ENCODE results near the gene THOC6.

DNA sequence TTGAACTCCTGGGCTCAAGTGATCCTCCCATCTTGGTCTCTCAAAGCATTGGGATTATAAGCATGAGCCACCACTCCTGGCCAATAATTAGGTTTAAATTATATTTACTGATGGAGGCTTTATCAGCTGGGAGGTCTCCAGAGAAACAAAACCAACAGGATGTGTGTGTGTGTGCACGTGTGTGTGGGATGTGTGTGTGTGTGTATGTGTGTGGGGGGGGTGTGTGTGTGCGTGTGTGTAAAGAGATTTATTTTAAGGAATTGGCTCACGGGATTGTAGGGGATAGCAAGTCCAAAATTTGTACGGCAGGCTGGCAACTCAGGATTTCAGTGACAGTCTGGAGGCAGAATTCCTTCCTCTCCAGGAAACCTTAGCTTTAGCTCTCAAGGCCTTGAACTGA is 27.2 kb downstream of the THOC6 start:
- TF ChIP-seq, protein P1, sequence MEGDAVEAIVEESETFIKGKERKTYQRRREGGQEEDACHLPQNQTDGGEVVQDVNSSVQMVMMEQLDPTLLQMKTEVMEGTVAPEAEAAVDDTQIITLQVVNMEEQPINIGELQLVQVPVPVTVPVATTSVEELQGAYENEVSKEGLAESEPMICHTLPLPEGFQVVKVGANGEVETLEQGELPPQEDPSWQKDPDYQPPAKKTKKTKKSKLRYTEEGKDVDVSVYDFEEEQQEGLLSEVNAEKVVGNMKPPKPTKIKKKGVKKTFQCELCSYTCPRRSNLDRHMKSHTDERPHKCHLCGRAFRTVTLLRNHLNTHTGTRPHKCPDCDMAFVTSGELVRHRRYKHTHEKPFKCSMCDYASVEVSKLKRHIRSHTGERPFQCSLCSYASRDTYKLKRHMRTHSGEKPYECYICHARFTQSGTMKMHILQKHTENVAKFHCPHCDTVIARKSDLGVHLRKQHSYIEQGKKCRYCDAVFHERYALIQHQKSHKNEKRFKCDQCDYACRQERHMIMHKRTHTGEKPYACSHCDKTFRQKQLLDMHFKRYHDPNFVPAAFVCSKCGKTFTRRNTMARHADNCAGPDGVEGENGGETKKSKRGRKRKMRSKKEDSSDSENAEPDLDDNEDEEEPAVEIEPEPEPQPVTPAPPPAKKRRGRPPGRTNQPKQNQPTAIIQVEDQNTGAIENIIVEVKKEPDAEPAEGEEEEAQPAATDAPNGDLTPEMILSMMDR (IDR thresholded peaks at IDR 0.05; ENCODE audit: poor library complexity, severe bottlenecking) = no peak
- TF ChIP-seq, protein P2, sequence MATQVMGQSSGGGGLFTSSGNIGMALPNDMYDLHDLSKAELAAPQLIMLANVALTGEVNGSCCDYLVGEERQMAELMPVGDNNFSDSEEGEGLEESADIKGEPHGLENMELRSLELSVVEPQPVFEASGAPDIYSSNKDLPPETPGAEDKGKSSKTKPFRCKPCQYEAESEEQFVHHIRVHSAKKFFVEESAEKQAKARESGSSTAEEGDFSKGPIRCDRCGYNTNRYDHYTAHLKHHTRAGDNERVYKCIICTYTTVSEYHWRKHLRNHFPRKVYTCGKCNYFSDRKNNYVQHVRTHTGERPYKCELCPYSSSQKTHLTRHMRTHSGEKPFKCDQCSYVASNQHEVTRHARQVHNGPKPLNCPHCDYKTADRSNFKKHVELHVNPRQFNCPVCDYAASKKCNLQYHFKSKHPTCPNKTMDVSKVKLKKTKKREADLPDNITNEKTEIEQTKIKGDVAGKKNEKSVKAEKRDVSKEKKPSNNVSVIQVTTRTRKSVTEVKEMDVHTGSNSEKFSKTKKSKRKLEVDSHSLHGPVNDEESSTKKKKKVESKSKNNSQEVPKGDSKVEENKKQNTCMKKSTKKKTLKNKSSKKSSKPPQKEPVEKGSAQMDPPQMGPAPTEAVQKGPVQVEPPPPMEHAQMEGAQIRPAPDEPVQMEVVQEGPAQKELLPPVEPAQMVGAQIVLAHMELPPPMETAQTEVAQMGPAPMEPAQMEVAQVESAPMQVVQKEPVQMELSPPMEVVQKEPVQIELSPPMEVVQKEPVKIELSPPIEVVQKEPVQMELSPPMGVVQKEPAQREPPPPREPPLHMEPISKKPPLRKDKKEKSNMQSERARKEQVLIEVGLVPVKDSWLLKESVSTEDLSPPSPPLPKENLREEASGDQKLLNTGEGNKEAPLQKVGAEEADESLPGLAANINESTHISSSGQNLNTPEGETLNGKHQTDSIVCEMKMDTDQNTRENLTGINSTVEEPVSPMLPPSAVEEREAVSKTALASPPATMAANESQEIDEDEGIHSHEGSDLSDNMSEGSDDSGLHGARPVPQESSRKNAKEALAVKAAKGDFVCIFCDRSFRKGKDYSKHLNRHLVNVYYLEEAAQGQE (IDR thresholded peaks at IDR 0.05; ENCODE audit: borderline replicate concordance) = no peak
- no peak for TF ChIP-seq RAD21 (conservative IDR thresholded peaks at IDR 0.05)
